Loucy (cell line): ENCODE measurements around the gene IL1RAPL2.

Experiments used
- H2AFZ ChIP-seq: fragments of 200-600 bp; sonication (generic); 2 replicates; pipeline ENCODE4 v1.6.0; 2016; ENCODE audit warnings: antibody characterized with exemption, mild to moderate bottlenecking, low read length, moderate library complexity
- H3F3A ChIP-seq: fragments of 200-600 bp; 2 replicates; pipeline ENCODE4 v1.6.0; 2016; ENCODE audit warnings: antibody characterized with exemption, low read depth, mild to moderate bottlenecking
- H3K27me3 ChIP-seq: fragments of 200-600 bp; sonication (generic); 2 replicates; pipeline ENCODE4 v1.6.1; 2014; ENCODE audit warnings: low read length, mild to moderate bottlenecking; ENCODE audit not compliant: insufficient read depth, poor library complexity, severe bottlenecking
- H3K36me3 ChIP-seq: fragments of 200-600 bp; sonication (generic); 2 replicates; pipeline ENCODE4 v1.6.1; 2016; ENCODE audit warnings: low read length; ENCODE audit not compliant: insufficient read depth
- H3K4me1 ChIP-seq: fragments of 200-600 bp; sonication (generic); 2 replicates; pipeline ENCODE4 v1.5.1; 2014; ENCODE audit warnings: low read length, mild to moderate bottlenecking; ENCODE audit not compliant: insufficient read depth, poor library complexity, severe bottlenecking
- H3K4me2 ChIP-seq: fragments of 200-600 bp; sonication (generic); 2 replicates; pipeline ENCODE4 v1.6.0; 2014; ENCODE audit warnings: antibody characterized with exemption, low read length, low read depth, mild to moderate bottlenecking; ENCODE audit not compliant: poor library complexity, severe bottlenecking
- H3K4me3 ChIP-seq: fragments of 200-600 bp; sonication (generic); 2 replicates; pipeline ENCODE4 v1.5.1; 2014; ENCODE audit warnings: low read length, mild to moderate bottlenecking, mixed read lengths; ENCODE audit not compliant: poor library complexity, severe bottlenecking
- H3K79me2 ChIP-seq: fragments of 200-600 bp; sonication (generic); 2 replicates; pipeline ENCODE4 v1.6.1; 2014; ENCODE audit warnings: low read length; ENCODE audit not compliant: insufficient read depth
- H3K9ac ChIP-seq: fragments of 200-600 bp; sonication (generic); 2 replicates; pipeline ENCODE4 v1.6.0; 2014; ENCODE audit warnings: mild to moderate bottlenecking, low read depth, low read length, moderate library complexity; ENCODE audit not compliant: poor library complexity, severe bottlenecking
- H3K9me2 ChIP-seq: fragments of 200-600 bp; sonication (generic); replicated peaks from 2 replicates; pipeline ENCODE4 v1.6.1; 2016; ENCODE audit warnings: low read depth, low read length, mixed read lengths
- H3K9me3 ChIP-seq: fragments of 200-600 bp; sonication (generic); 2 replicates; pipeline ENCODE4 v1.6.1; 2014; ENCODE audit warnings: mild to moderate bottlenecking, antibody characterized with exemption, low read length, low read depth; ENCODE audit not compliant: insufficient read depth
- H4K20me1 ChIP-seq: fragments of 200-600 bp; sonication (generic); 2 replicates; pipeline ENCODE4 v1.6.0; 2014; ENCODE audit warnings: antibody characterized with exemption, low read length, mild to moderate bottlenecking; ENCODE audit not compliant: insufficient read depth, poor library complexity, severe bottlenecking
- EZH2phosphoT487 ChIP-seq: fragments of 200-600 bp; IDR thresholded peaks from 2 replicates; pipeline ENCODE4 v1.6.1; 2018; ENCODE audit warnings: antibody characterized with exemption, mild to moderate bottlenecking, moderate library complexity, borderline replicate concordance
- TF ChIP-seq, protein P1 (sequence below): fragments of 200-600 bp; sonication (generic); conservative IDR thresholded peaks from 2 replicates; pipeline ENCODE4 v1.5.1; 2014; ENCODE audit warnings: mild to moderate bottlenecking, antibody characterized with exemption, low read length

The IL1RAPL2 gene

DNA sequence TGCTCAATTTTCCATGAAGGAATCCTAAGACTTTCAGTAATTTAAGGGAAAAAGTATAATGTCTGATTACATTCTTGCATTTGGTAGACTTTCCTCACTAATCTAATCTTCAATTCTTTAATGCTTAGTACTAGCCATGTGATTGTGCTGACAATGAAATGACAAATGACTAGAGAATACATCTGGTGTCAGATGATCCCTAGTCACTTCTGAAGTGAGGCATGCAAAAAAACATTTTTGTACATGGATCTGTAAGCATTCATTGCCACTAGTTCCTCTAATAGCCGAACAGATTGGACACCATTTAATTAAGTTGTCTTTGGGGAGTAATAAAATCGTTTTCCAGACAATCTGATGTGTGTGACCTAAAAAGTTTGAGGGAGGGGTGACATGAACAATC, 1193.6 kb downstream of the IL1RAPL2 start:
- no peaks in the 10 kb centered on the region for H3K79me2 ChIP-seq
- TF ChIP-seq EZH2phosphoT487, result no peak
- TF ChIP-seq, protein P1, sequence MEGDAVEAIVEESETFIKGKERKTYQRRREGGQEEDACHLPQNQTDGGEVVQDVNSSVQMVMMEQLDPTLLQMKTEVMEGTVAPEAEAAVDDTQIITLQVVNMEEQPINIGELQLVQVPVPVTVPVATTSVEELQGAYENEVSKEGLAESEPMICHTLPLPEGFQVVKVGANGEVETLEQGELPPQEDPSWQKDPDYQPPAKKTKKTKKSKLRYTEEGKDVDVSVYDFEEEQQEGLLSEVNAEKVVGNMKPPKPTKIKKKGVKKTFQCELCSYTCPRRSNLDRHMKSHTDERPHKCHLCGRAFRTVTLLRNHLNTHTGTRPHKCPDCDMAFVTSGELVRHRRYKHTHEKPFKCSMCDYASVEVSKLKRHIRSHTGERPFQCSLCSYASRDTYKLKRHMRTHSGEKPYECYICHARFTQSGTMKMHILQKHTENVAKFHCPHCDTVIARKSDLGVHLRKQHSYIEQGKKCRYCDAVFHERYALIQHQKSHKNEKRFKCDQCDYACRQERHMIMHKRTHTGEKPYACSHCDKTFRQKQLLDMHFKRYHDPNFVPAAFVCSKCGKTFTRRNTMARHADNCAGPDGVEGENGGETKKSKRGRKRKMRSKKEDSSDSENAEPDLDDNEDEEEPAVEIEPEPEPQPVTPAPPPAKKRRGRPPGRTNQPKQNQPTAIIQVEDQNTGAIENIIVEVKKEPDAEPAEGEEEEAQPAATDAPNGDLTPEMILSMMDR, result no peak
- H3K9me3 ChIP-seq, result no peaks in the 10 kb centered on the region
- no peak overlapping the region for H3K4me2 ChIP-seq
- H3K4me3 ChIP-seq, result no peak overlapping the region
- no peaks in the 10 kb centered on the region for H3F3A ChIP-seq
- no peak overlapping the region for H2AFZ ChIP-seq
- no peak overlapping the region for H3K9ac ChIP-seq
- no peaks in the 10 kb centered on the region for H4K20me1 ChIP-seq
- no peaks in the 10 kb centered on the region for H3K27me3 ChIP-seq
- no peaks in the 10 kb centered on the region for H3K9me2 ChIP-seq
- no peaks in the 10 kb centered on the region for H3K4me1 ChIP-seq
- no peaks in the 10 kb centered on the region for H3K36me3 ChIP-seq

DNA sequence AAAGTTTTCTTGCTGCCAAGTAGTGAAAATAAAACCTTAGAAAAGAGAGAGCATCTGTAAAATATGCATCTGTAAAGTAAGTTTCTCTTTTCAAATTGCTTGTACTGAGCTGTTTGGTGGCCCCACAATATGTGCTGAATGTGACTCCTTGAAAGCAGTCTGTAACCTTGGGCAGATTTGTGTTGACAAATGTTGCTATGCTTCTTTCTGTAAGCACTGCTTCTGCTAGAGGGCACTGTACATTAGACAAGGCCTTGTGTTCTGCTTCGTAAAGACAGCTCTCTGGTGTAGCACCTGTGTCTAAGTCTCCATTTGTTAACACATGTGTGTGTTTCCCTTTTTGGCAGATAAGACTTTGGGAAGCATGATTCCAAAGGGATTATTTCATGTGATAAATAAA, 1199.7 kb downstream of the IL1RAPL2 start:
- H3K9ac ChIP-seq, result no peak overlapping the region
- H3K4me2 ChIP-seq, result no peak overlapping the region

DNA sequence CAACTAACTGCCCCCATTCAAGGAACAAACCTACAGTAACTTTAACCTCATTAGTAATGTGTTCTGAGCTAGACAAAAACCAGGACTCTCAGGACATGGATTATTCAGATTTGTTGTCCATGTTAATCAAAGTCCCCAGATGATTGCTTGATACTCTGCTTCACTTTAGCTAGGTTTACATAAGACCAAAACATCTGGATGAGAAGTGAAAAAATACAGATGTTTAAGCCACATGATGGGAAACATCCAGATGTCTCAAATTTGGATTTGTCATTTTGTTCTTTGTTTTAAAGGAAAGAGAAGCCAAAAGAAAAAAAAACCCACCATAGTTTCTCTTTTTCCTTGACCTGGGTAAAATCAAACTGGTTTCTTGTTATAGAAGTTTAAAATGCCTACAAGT, 1207.8 kb downstream of the IL1RAPL2 start:
- no peaks in the 10 kb centered on the region for H3K9me2 ChIP-seq
- H3K79me2 ChIP-seq, result no peaks in the 10 kb centered on the region
- H3K9ac ChIP-seq, result no peak overlapping the region
- no peaks in the 10 kb centered on the region for H4K20me1 ChIP-seq
- H3K36me3 ChIP-seq, result no peaks in the 10 kb centered on the region
- H3K4me2 ChIP-seq, result no peak overlapping the region
- no peak for TF ChIP-seq EZH2phosphoT487
- TF ChIP-seq, protein P1, result no peak
- H3K4me1 ChIP-seq, result no peaks in the 10 kb centered on the region
- no peak overlapping the region for H3K4me3 ChIP-seq
- H3F3A ChIP-seq, result no peaks in the 10 kb centered on the region
- H2AFZ ChIP-seq, result no peak overlapping the region
- no peaks in the 10 kb centered on the region for H3K9me3 ChIP-seq
- no peaks in the 10 kb centered on the region for H3K27me3 ChIP-seq

More for the DNA sequence above, 1199.7 kb downstream of the IL1RAPL2 start:
- Histone ChIP-seq H3K4me1 (no peaks in the 10 kb centered on the region), H3K27me3 (no peaks in the 10 kb centered on the region), H3K79me2 (no peaks in the 10 kb centered on the region), H3F3A (no peaks in the 10 kb centered on the region), H3K4me3 (no peak overlapping the region), H2AFZ (no peak overlapping the region), H3K9me2 (no peaks in the 10 kb centered on the region), H4K20me1 (no peaks in the 10 kb centered on the region), H3K9me3 (no peaks in the 10 kb centered on the region), H3K36me3 (no peaks in the 10 kb centered on the region)
- TF ChIP-seq, protein P1, result no peak
- no peak for TF ChIP-seq EZH2phosphoT487
